SU-DHL-6 (cell line): ENCODE data around the gene GRK3.

ENCODE experiments used
- CTCF ChIP-seq: fragments of 200-600 bp; sonication (generic); IDR thresholded peaks from one replicate; pipeline ENCODE4 v1.5.1; 2017; ENCODE audit warnings: antibody characterized with exemption, mild to moderate bottlenecking, low read length, moderate library complexity; ENCODE audit not compliant: insufficient read depth, poor library complexity, severe bottlenecking
- EZH2phosphoT487 ChIP-seq: fragments of 200-600 bp; sonication (generic), shearing (Covaris generic); conservative IDR thresholded peaks from 2 replicates; pipeline ENCODE4 v1.6.1; 2018; ENCODE audit warnings: mild to moderate bottlenecking, antibody characterized with exemption, low read length, moderate library complexity, mixed read lengths

GRCh38 chr22:25673713-25674112 lies 109.2 kb downstream of the GRK3 start:
- TF ChIP-seq CTCF (no peak), EZH2phosphoT487 (no peak)
